ENCODE measurements around the gene PTPRG.

Gene PTPRG

GRCh38 chr3:61768284-61769037, 207.1 kb downstream of the PTPRG start:
- H3K9me3 ChIP-seq (ENCODE audit: control insufficient read depth, low read length), result no peaks in the 10 kb centered on the region
- H3K4me1 ChIP-seq (ENCODE audit: control insufficient read depth, insufficient read depth, low read length, poor library complexity, severe bottlenecking), result no peaks in the 10 kb centered on the region
- no peaks in the 10 kb centered on the region for H3K27me3 ChIP-seq (replicated peaks; ENCODE audit: control insufficient read depth, insufficient read depth, low read length, poor library complexity, severe bottlenecking)
- no peak overlapping the region for H3K4me3 ChIP-seq (ENCODE audit: insufficient read depth, low read depth, low read length, poor library complexity, severe bottlenecking)
- DNase-seq, result no peak
- no peaks in the 10 kb centered on the region for H3K36me3 ChIP-seq (ENCODE audit: control insufficient read depth, insufficient read depth, low read length)
- H3K27ac ChIP-seq (ENCODE audit: insufficient read depth, low read length, poor library complexity, severe bottlenecking), result no peak overlapping the region

GRCh38 chr3:61769266-61769990, 208.1 kb downstream of the PTPRG start:
- Histone ChIP-seq H3K27me3 (replicated peaks; ENCODE audit: control insufficient read depth, insufficient read depth, low read length, poor library complexity, severe bottlenecking) (no peaks in the 10 kb centered on the region), H3K9me3 (ENCODE audit: control insufficient read depth, low read length) (no peaks in the 10 kb centered on the region), H3K27ac (ENCODE audit: insufficient read depth, low read length, poor library complexity, severe bottlenecking) (no peak overlapping the region), H3K36me3 (ENCODE audit: control insufficient read depth, insufficient read depth, low read length) (no peaks in the 10 kb centered on the region), H3K4me3 (ENCODE audit: insufficient read depth, low read depth, low read length, poor library complexity, severe bottlenecking) (no peak overlapping the region), H3K4me1 (ENCODE audit: control insufficient read depth, insufficient read depth, low read length, poor library complexity, severe bottlenecking) (no peaks in the 10 kb centered on the region)
- DNase-seq, result no peak

- no peaks in the 10 kb centered on the region for H3K9me3 ChIP-seq (ENCODE audit: control insufficient read depth, low read length)
- no peaks in the 10 kb centered on the region for H3K27me3 ChIP-seq (replicated peaks; ENCODE audit: control insufficient read depth, insufficient read depth, low read length, poor library complexity, severe bottlenecking)
- no peak overlapping the region for H3K4me3 ChIP-seq (ENCODE audit: insufficient read depth, low read depth, low read length, poor library complexity, severe bottlenecking)
- no peaks in the 10 kb centered on the region for H3K36me3 ChIP-seq (ENCODE audit: control insufficient read depth, insufficient read depth, low read length)
- no peak overlapping the region for H3K27ac ChIP-seq (ENCODE audit: insufficient read depth, low read length, poor library complexity, severe bottlenecking)
- DNase-seq, result no peak
- no peaks in the 10 kb centered on the region for H3K4me1 ChIP-seq (ENCODE audit: control insufficient read depth, insufficient read depth, low read length, poor library complexity, severe bottlenecking)
These were observed 210.6 kb downstream of the PTPRG start for GRCh38 chr3:61771976-61772375.

- no peaks in the 10 kb centered on the region for H3K27me3 ChIP-seq (replicated peaks; ENCODE audit: control insufficient read depth, insufficient read depth, low read length, poor library complexity, severe bottlenecking)
- no peak overlapping the region for H3K27ac ChIP-seq (ENCODE audit: insufficient read depth, low read length, poor library complexity, severe bottlenecking)
- no peak overlapping the region for H3K4me3 ChIP-seq (ENCODE audit: insufficient read depth, low read depth, low read length, poor library complexity, severe bottlenecking)
- no peaks in the 10 kb centered on the region for H3K4me1 ChIP-seq (ENCODE audit: control insufficient read depth, insufficient read depth, low read length, poor library complexity, severe bottlenecking)
- H3K36me3 ChIP-seq (ENCODE audit: control insufficient read depth, insufficient read depth, low read length), result no peaks in the 10 kb centered on the region
- no peak for DNase-seq
- H3K9me3 ChIP-seq (ENCODE audit: control insufficient read depth, low read length), result no peaks in the 10 kb centered on the region
These were observed 211.1 kb downstream of the PTPRG start for GRCh38 chr3:61772456-61772855.

- H3K36me3 ChIP-seq (ENCODE audit: control insufficient read depth, insufficient read depth, low read length), result no peaks in the 10 kb centered on the region
- H3K9me3 ChIP-seq (ENCODE audit: control insufficient read depth, low read length), result no peaks in the 10 kb centered on the region
- no peak overlapping the region for H3K27ac ChIP-seq (ENCODE audit: insufficient read depth, low read length, poor library complexity, severe bottlenecking)
- no peaks in the 10 kb centered on the region for H3K27me3 ChIP-seq (replicated peaks; ENCODE audit: control insufficient read depth, insufficient read depth, low read length, poor library complexity, severe bottlenecking)
- no peak for DNase-seq
- no peaks in the 10 kb centered on the region for H3K4me1 ChIP-seq (ENCODE audit: control insufficient read depth, insufficient read depth, low read length, poor library complexity, severe bottlenecking)
- no peak overlapping the region for H3K4me3 ChIP-seq (ENCODE audit: insufficient read depth, low read depth, low read length, poor library complexity, severe bottlenecking)
These were observed 213.0 kb downstream of the PTPRG start for GRCh38 chr3:61774279-61774890.

GRCh38 chr3:61776390-61776789, 215.0 kb downstream of the PTPRG start:
- no peak overlapping the region for H3K27ac ChIP-seq (ENCODE audit: insufficient read depth, low read length, poor library complexity, severe bottlenecking)
- H3K36me3 ChIP-seq (ENCODE audit: control insufficient read depth, insufficient read depth, low read length), result no peaks in the 10 kb centered on the region
- H3K9me3 ChIP-seq (ENCODE audit: control insufficient read depth, low read length), result no peaks in the 10 kb centered on the region
- no peak for DNase-seq
- H3K27me3 ChIP-seq (replicated peaks; ENCODE audit: control insufficient read depth, insufficient read depth, low read length, poor library complexity, severe bottlenecking), result no peaks in the 10 kb centered on the region
- no peak overlapping the region for H3K4me3 ChIP-seq (ENCODE audit: insufficient read depth, low read depth, low read length, poor library complexity, severe bottlenecking)
- no peaks in the 10 kb centered on the region for H3K4me1 ChIP-seq (ENCODE audit: control insufficient read depth, insufficient read depth, low read length, poor library complexity, severe bottlenecking)

GRCh38 chr3:61777483-61777882, 216.1 kb downstream of the PTPRG start:
- no peak for DNase-seq
- no peaks in the 10 kb centered on the region for H3K27me3 ChIP-seq (replicated peaks; ENCODE audit: control insufficient read depth, insufficient read depth, low read length, poor library complexity, severe bottlenecking)
- no peaks in the 10 kb centered on the region for H3K4me1 ChIP-seq (ENCODE audit: control insufficient read depth, insufficient read depth, low read length, poor library complexity, severe bottlenecking)
- no peak overlapping the region for H3K4me3 ChIP-seq (ENCODE audit: insufficient read depth, low read depth, low read length, poor library complexity, severe bottlenecking)
- no peaks in the 10 kb centered on the region for H3K36me3 ChIP-seq (ENCODE audit: control insufficient read depth, insufficient read depth, low read length)
- no peaks in the 10 kb centered on the region for H3K9me3 ChIP-seq (ENCODE audit: control insufficient read depth, low read length)
- no peak overlapping the region for H3K27ac ChIP-seq (ENCODE audit: insufficient read depth, low read length, poor library complexity, severe bottlenecking)

- H3K9me3 ChIP-seq (ENCODE audit: control insufficient read depth, low read length), result no peaks in the 10 kb centered on the region
- no peak for DNase-seq
- no peaks in the 10 kb centered on the region for H3K27me3 ChIP-seq (replicated peaks; ENCODE audit: control insufficient read depth, insufficient read depth, low read length, poor library complexity, severe bottlenecking)
- no peaks in the 10 kb centered on the region for H3K36me3 ChIP-seq (ENCODE audit: control insufficient read depth, insufficient read depth, low read length)
- no peaks in the 10 kb centered on the region for H3K4me1 ChIP-seq (ENCODE audit: control insufficient read depth, insufficient read depth, low read length, poor library complexity, severe bottlenecking)
- no peak overlapping the region for H3K4me3 ChIP-seq (ENCODE audit: insufficient read depth, low read depth, low read length, poor library complexity, severe bottlenecking)
- H3K27ac ChIP-seq (ENCODE audit: insufficient read depth, low read length, poor library complexity, severe bottlenecking), result no peak overlapping the region
These were observed 216.7 kb downstream of the PTPRG start for GRCh38 chr3:61778095-61778494.

- Histone ChIP-seq H3K9me3 (ENCODE audit: control insufficient read depth, low read length) (no peaks in the 10 kb centered on the region), H3K27me3 (replicated peaks; ENCODE audit: control insufficient read depth, insufficient read depth, low read length, poor library complexity, severe bottlenecking) (no peaks in the 10 kb centered on the region), H3K36me3 (ENCODE audit: control insufficient read depth, insufficient read depth, low read length) (no peaks in the 10 kb centered on the region), H3K27ac (ENCODE audit: insufficient read depth, low read length, poor library complexity, severe bottlenecking) (no peak overlapping the region), H3K4me1 (ENCODE audit: control insufficient read depth, insufficient read depth, low read length, poor library complexity, severe bottlenecking) (no peaks in the 10 kb centered on the region), H3K4me3 (ENCODE audit: insufficient read depth, low read depth, low read length, poor library complexity, severe bottlenecking) (no peak overlapping the region)
- DNase-seq, result no peak
These were observed 218.6 kb downstream of the PTPRG start for GRCh38 chr3:61780016-61780415.
